ENCODE data around the gene TRIB2.

The TRIB2 gene

GRCh38 chr2:12701786-12702167, 15.0 kb upstream of the TRIB2 start:
- no peak for DNase-seq

- no peak for DNase-seq
Observed at GRCh38 chr2:12702168-12703121, 14.3 kb upstream of the TRIB2 start.

- DNase-seq: no peak
Observed at GRCh38 chr2:12704378-12704777, 12.4 kb upstream of the TRIB2 start.

- no peak for DNase-seq
Observed at GRCh38 chr2:12705230-12705629, 11.5 kb upstream of the TRIB2 start.

GRCh38 chr2:12705742-12706141, 11.0 kb upstream of the TRIB2 start:
- no peak for DNase-seq

GRCh38 chr2:12708508-12709206, 8.1 kb upstream of the TRIB2 start:
- DNase-seq: no peak

- DNase-seq: no peak
Observed at GRCh38 chr2:12709207-12709522, 7.6 kb upstream of the TRIB2 start.

- DNase-seq: no peak
Observed at GRCh38 chr2:12710301-12710700, 6.4 kb upstream of the TRIB2 start.

- no peak for DNase-seq
Observed at GRCh38 chr2:12711339-12711738, 5.4 kb upstream of the TRIB2 start.

GRCh38 chr2:12712881-12713280, 3.9 kb upstream of the TRIB2 start:
- no peak for DNase-seq

GRCh38 chr2:12714391-12715221, 2.1 kb upstream of the TRIB2 start:
- DNase-seq: no peak

GRCh38 chr2:12715258-12716031, 1.3 kb upstream of the TRIB2 start:
- no peak for DNase-seq

- DNase-seq: peak; percentile 81
Observed at GRCh38 chr2:12716032-12716281, 779 bp upstream of the TRIB2 start.

GRCh38 chr2:12717191-12718014, 667 bp downstream of the TRIB2 start:
- DNase-seq: peak; percentile 64

GRCh38 chr2:12718015-12718671, 1.4 kb downstream of the TRIB2 start:
- DNase-seq: peak; percentile 57

GRCh38 chr2:12718711-12719399, 2.1 kb downstream of the TRIB2 start:
- peak; percentile 35 for DNase-seq

- no peak for DNase-seq
Observed at GRCh38 chr2:12719400-12720277, 2.9 kb downstream of the TRIB2 start.

- DNase-seq: no peak
Observed at GRCh38 chr2:12720278-12720620, 3.5 kb downstream of the TRIB2 start.

- DNase-seq: no peak
Observed at GRCh38 chr2:12720754-12721378, 4.1 kb downstream of the TRIB2 start.

Measured in activated T-cell treated with anti-CD3 and anti-CD28 coated beads, Interleukin-2, amount 50 U/mL, for 1 hour (primary cell).